GM12878 (cell line): ENCODE measurements around the gene TAPBPL. TPM values are rescaled to one million over a fixed set of nuclear protein-coding genes. Genes with fewer than 3 reads are reported as not detected.

Experiments
- CHD2 ChIP-seq: IDR thresholded peaks from 2 replicates; pipeline ENCODE4 v1.6.1; 2011; ENCODE audit warnings: low read depth, low read length, improper control_type of control experiment, borderline replicate concordance
- CREM ChIP-seq: IDR thresholded peaks from 2 replicates; pipeline ENCODE4 v1.6.1; 2014; ENCODE audit warnings: antibody characterized with exemption, low read depth
- ELK1 ChIP-seq: IDR thresholded peaks from 2 replicates; pipeline ENCODE4 v1.6.1; 2012; ENCODE audit warnings: low read depth, low read length, improper control_type of control experiment
- GATAD2B ChIP-seq: fragments of 450-650 bp; conservative IDR thresholded peaks from 2 replicates; pipeline ENCODE4 v1.6.1; 2017; ENCODE audit warnings: low read depth, mild to moderate bottlenecking, moderate library complexity
- HDAC2 ChIP-seq: fragments of 200-600 bp; sonication (generic); IDR thresholded peaks from 2 replicates; pipeline ENCODE4 v1.6.1; 2017
- HSF1 ChIP-seq: fragments of 150-350 bp; IDR thresholded peaks from 2 replicates; pipeline ENCODE4 v1.6.1; 2014; ENCODE audit warnings: mild to moderate bottlenecking, low read depth, low read length
- IKZF1 ChIP-seq: fragments of 450-650 bp; conservative IDR thresholded peaks from 2 replicates; pipeline ENCODE4 v1.6.1; 2017; ENCODE audit warnings: antibody characterized with exemption, mild to moderate bottlenecking
- MEF2A ChIP-seq: IDR thresholded peaks from 2 replicates; pipeline ENCODE4 v1.6.1; 2011; ENCODE audit warnings: low read depth, mild to moderate bottlenecking, low read length, moderate library complexity; ENCODE audit not compliant: insufficient read depth
- MTA3 ChIP-seq: IDR thresholded peaks from 2 replicates; pipeline ENCODE4 v1.6.1; 2012; ENCODE audit warnings: low read length, inconsistent platforms, borderline replicate concordance
- MYC ChIP-seq: IDR thresholded peaks from 2 replicates; pipeline ENCODE4 v1.6.1; 2011; ENCODE audit warnings: mild to moderate bottlenecking, low read length, moderate library complexity, inconsistent platforms; ENCODE audit not compliant: insufficient read depth, insufficient replicate concordance, insufficient read length, severe bottlenecking
- PAX8 ChIP-seq: fragments of 450-650 bp; IDR thresholded peaks from 2 replicates; pipeline ENCODE4 v1.6.1; 2017; ENCODE audit warnings: mild to moderate bottlenecking, moderate library complexity
- PML ChIP-seq: IDR thresholded peaks from 2 replicates; pipeline ENCODE4 v1.6.1; 2012; ENCODE audit warnings: low read length, inconsistent platforms
- POLR2AphosphoS2 ChIP-seq: IDR thresholded peaks from 2 replicates; pipeline ENCODE4 v1.6.1; 2011; ENCODE audit warnings: low read depth, mild to moderate bottlenecking, low read length, improper control_type of control experiment, moderate library complexity
- POLR2AphosphoS5 ChIP-seq: IDR thresholded peaks from 2 replicates; pipeline ENCODE4 v1.6.1; 2011; ENCODE audit warnings: mild to moderate bottlenecking, low read length, inconsistent platforms
- PRDM15 ChIP-seq: fragments of 450-650 bp; formaldehyde crosslinking; IDR thresholded peaks from 2 replicates; pipeline ENCODE4 v1.4.0; 2020; ENCODE audit warnings: mild to moderate bottlenecking, moderate library complexity
- RAD21 ChIP-seq: IDR thresholded peaks from 2 replicates; pipeline ENCODE4 v1.6.1; 2011; ENCODE audit warnings: mild to moderate bottlenecking, low read depth, low read length, moderate library complexity; ENCODE audit not compliant: insufficient read depth
- RCOR1 ChIP-seq: conservative IDR thresholded peaks from 2 replicates; pipeline ENCODE4 v1.6.1; 2012; ENCODE audit warnings: low read depth, low read length, improper control_type of control experiment
- SMAD5 ChIP-seq: IDR thresholded peaks from 2 replicates; pipeline ENCODE4 v1.6.1; 2016; ENCODE audit warnings: antibody characterized with exemption, low read depth
- SMARCA5 ChIP-seq: fragments of 450-650 bp; IDR thresholded peaks from 2 replicates; pipeline ENCODE4 v1.6.1; 2017; ENCODE audit warnings: mild to moderate bottlenecking
- USF2 ChIP-seq: IDR thresholded peaks from 2 replicates; pipeline ENCODE4 v1.6.1; 2011; ENCODE audit warnings: low read depth, low read length, improper control_type of control experiment, borderline replicate concordance
- ZNF24 ChIP-seq: fragments of 450-650 bp; IDR thresholded peaks from 2 replicates; pipeline ENCODE4 v1.6.1; 2017; ENCODE audit warnings: antibody characterized with exemption, mild to moderate bottlenecking
- polyA plus RNA-seq, 11 experiments: library from polyadenylated mRNA; depleted of rRNA in 4 of 11; unstranded in 6 of 11; stranded (reverse) in 5 of 11; fragments of >200 nt; fragmentation: Nextera tagmentation in 4 of 11; fragmentation: Illumina TruSeq in 1 of 11; extraction: Ambion mirVana in 4 of 11; extraction: Trizol in 1 of 11; gene quantifications; 1 replicate in 1 of 11; 2 replicates in 10 of 11; pipeline versions ENCODE4 v1.2.1 to v1.2.3, GENCODE V29; 2011 to 2016; ENCODE audit warnings: inconsistent platforms in 2 of 11, missing spikeins in 2 of 11, low read depth in 1 of 11
- total RNA-seq, 4 experiments: library from RNA; depleted of rRNA in 3 of 4; stranded (reverse); fragments of >200 nt in 3 of 4; fragmentation: Illumina TruSeq in 1 of 4; extraction: Trizol in 1 of 4; gene quantifications; 2 replicates each; pipeline versions ENCODE4 v1.2.1 to v1.2.3, GENCODE V29; 2013 to 2021

Gene TAPBPL
- total and polyA plus RNA-seq, 10 of the 15 experiments (the other 5 are each of a cell fraction or from before 2014, with no cell fraction given): 12.4 to 45.0 (median 29.9) TPM

GRCh38 chr12:6465467-6466183 is 13.8 kb downstream of the TAPBPL start (continued):
- TF ChIP-seq MYC (no peak), SMAD5 (no peak), USF2 (no peak), PRDM15 (CRISPR knock-in tag) (no peak), PML (no peak), CREM (no peak), ZNF24 (peak; percentile 74), IKZF1 (peak; percentile 57), POLR2AphosphoS2 (no peak), ELK1 (no peak), HSF1 (no peak), MTA3 (no peak), CHD2 (no peak), SMARCA5 (no peak), RCOR1 (no peak), RAD21 (peak; percentile 100), MEF2A (no peak), POLR2AphosphoS5 (no peak), PAX8 (no peak), HDAC2 (no peak), GATAD2B (no peak)
